Trophoblast cell (in vitro differentiated cells and primary cell): ENCODE data around the gene TMEM242.
"Not testable (repeated sequence)": the region's sequence is repeated elsewhere in the genome, so short reads cannot be mapped to it uniquely, and the experiment has no call there.

Experiments used
- DNase-seq, 2 donors: peaks; one replicate each; pipeline ENCODE4 v3.0.0-alpha.2; 2016
- H2AFZ ChIP-seq: 2 replicates; pipeline ENCODE4 v1.6.1; 2013; ENCODE audit warnings: low read length, moderate library complexity, mild to moderate bottlenecking; ENCODE audit not compliant: insufficient read depth, poor library complexity
- H2AK5ac ChIP-seq: 2 replicates; pipeline ENCODE4 v1.6.1; 2013; ENCODE audit warnings: mild to moderate bottlenecking, low read length
- H2BK120ac ChIP-seq: 2 replicates; pipeline ENCODE4 v1.6.1; 2013; ENCODE audit warnings: low read length, mild to moderate bottlenecking, moderate library complexity; ENCODE audit not compliant: insufficient read depth, poor library complexity
- H2BK12ac ChIP-seq: 2 replicates; pipeline ENCODE4 v1.6.1; 2013; ENCODE audit warnings: mild to moderate bottlenecking, low read length, moderate library complexity
- H2BK5ac ChIP-seq: 2 replicates; pipeline ENCODE4 v1.6.1; 2013; ENCODE audit warnings: low read length, low read depth, moderate library complexity, mild to moderate bottlenecking; ENCODE audit not compliant: poor library complexity
- H3K14ac ChIP-seq: 2 replicates; pipeline ENCODE4 v1.6.1; 2013; ENCODE audit warnings: mild to moderate bottlenecking, low read length
- H3K18ac ChIP-seq: 2 replicates; pipeline ENCODE4 v1.6.1; 2013; ENCODE audit warnings: mild to moderate bottlenecking, low read length
- H3K23ac ChIP-seq: 2 replicates; pipeline ENCODE4 v1.6.1; 2013; ENCODE audit warnings: low read length
- H3K27ac ChIP-seq: 2 replicates; pipeline ENCODE4 v1.5.1; 2013; ENCODE audit warnings: low read depth, mild to moderate bottlenecking, inconsistent platforms, low read length, moderate library complexity
- H3K27me3 ChIP-seq: 2 replicates; pipeline ENCODE4 v1.6.1; 2013; ENCODE audit warnings: inconsistent platforms, mild to moderate bottlenecking, low read length, moderate library complexity; ENCODE audit not compliant: insufficient read depth
- H3K36me3 ChIP-seq, 2 experiments: 1 replicate in 1 of 2; 2 replicates in 1 of 2; pipeline ENCODE4 v1.6.1; 2013; ENCODE audit warnings: low read length in 2 of 2, mild to moderate bottlenecking in 2 of 2, moderate library complexity in 1 of 2; ENCODE audit not compliant: insufficient read depth in 2 of 2, control insufficient read depth in 1 of 2
- H3K4ac ChIP-seq: 2 replicates; pipeline ENCODE4 v1.6.1; 2013; ENCODE audit warnings: low read depth, mild to moderate bottlenecking, low read length, moderate library complexity
- H3K4me1 ChIP-seq, 2 experiments: 1 replicate in 1 of 2; 2 replicates in 1 of 2; pipeline ENCODE4 v1.6.1; 2013; ENCODE audit warnings: low read length in 2 of 2, mild to moderate bottlenecking in 2 of 2, moderate library complexity in 1 of 2; ENCODE audit not compliant: insufficient read depth in 2 of 2, control insufficient read depth in 1 of 2
- H3K4me2 ChIP-seq: 2 replicates; pipeline ENCODE4 v1.6.1; 2013; ENCODE audit warnings: inconsistent platforms, mild to moderate bottlenecking, low read length, moderate library complexity
- H3K4me3 ChIP-seq: 2 replicates; pipeline ENCODE4 v1.5.1; 2013; ENCODE audit warnings: mild to moderate bottlenecking, low read depth, low read length, inconsistent platforms
- H3K79me1 ChIP-seq: one replicate; pipeline ENCODE4 v1.6.1; 2013; ENCODE audit warnings: low read length
- H3K79me2 ChIP-seq: 2 replicates; pipeline ENCODE4 v1.6.1; 2013; ENCODE audit warnings: low read length, mild to moderate bottlenecking; ENCODE audit not compliant: control insufficient read depth, insufficient read depth, poor library complexity
- H3K9ac ChIP-seq: 2 replicates; pipeline ENCODE4 v1.6.1; 2013; ENCODE audit warnings: mild to moderate bottlenecking, low read length
- H3K9me3 ChIP-seq: 2 replicates; pipeline ENCODE4 v1.6.1; 2013; ENCODE audit warnings: low read depth, mild to moderate bottlenecking, control low read depth, inconsistent platforms, low read length; ENCODE audit not compliant: insufficient read depth
- H4K12ac ChIP-seq: 2 replicates; pipeline ENCODE4 v1.6.1; 2013; ENCODE audit warnings: low read depth, mild to moderate bottlenecking, low read length, moderate library complexity
- H4K8ac ChIP-seq: 2 replicates; pipeline ENCODE4 v1.6.1; 2013; ENCODE audit warnings: low read depth, mild to moderate bottlenecking, low read length, moderate library complexity
- H4K91ac ChIP-seq: one replicate; pipeline ENCODE4 v1.6.1; 2013; ENCODE audit warnings: low read depth, mild to moderate bottlenecking, low read length, moderate library complexity
- WGBS: extraction: QIAGEN DNeasy Blood & Tissue Kit; methylation state at CpG from one replicate; pipeline ENCODE4 v1.1.7; 2013; ENCODE audit warnings: missing lambda C conversion rate; ENCODE audit not compliant: insufficient read length, insufficient coverage; ENCODE audit errors: extremely low coverage; 5-methylcytosine and 5-hydroxymethylcytosine counted together

Gene TMEM242

GRCh38 chr6:157310693-157311092 is 12.6 kb downstream of the TMEM242 start:
- no CpG with 5 or more reads among the region's 5 CpGs for WGBS
- not testable (repeated sequence) for H3K14ac ChIP-seq, H2AK5ac ChIP-seq, DNase-seq, H2AFZ ChIP-seq, H2BK12ac ChIP-seq, H3K79me2 ChIP-seq, H3K18ac ChIP-seq, H3K79me1 ChIP-seq, H2BK5ac ChIP-seq, H3K4me1 ChIP-seq, H2BK120ac ChIP-seq, H4K91ac ChIP-seq, H3K27me3 ChIP-seq, H3K4me2 ChIP-seq, H4K12ac ChIP-seq, H3K9ac ChIP-seq, H3K9me3 ChIP-seq, H3K27ac ChIP-seq, H4K8ac ChIP-seq, H3K4ac ChIP-seq, H3K4me3 ChIP-seq, H3K23ac ChIP-seq
- H3K36me3 ChIP-seq = peaks cover 29 to 33% of the 10 kb centered on the region in 2 experiments

- Histone ChIP-seq H3K27ac (no peak overlapping the region), H3K9ac (no peak overlapping the region), H3K14ac (no peak overlapping the region), H2AFZ (no peak overlapping the region), H3K4me1 (no peaks in the 10 kb centered on the region), H3K4me3 (no peak overlapping the region), H3K27me3 (no peaks in the 10 kb centered on the region), H3K4me2 (no peak overlapping the region), H4K91ac (no peak overlapping the region), H4K8ac (no peak overlapping the region), H2BK120ac (no peak overlapping the region), H3K9me3 (peaks cover 1% of the 10 kb centered on the region), H3K36me3 (peaks cover 11 to 16% of the 10 kb centered on the region in 2 experiments), H3K79me1 (no peaks in the 10 kb centered on the region), H2AK5ac (no peak overlapping the region), H3K23ac (no peak overlapping the region), H2BK12ac (no peak overlapping the region), H2BK5ac (no peak overlapping the region), H3K4ac (no peak overlapping the region), H3K18ac (no peak overlapping the region), H4K12ac (no peak overlapping the region), H3K79me2 (no peaks in the 10 kb centered on the region)
- no CpG with 5 or more reads among the region's 5 CpGs for WGBS
- no peak for DNase-seq
These were observed 15.7 kb downstream of the TMEM242 start for GRCh38 chr6:157307661-157308060.

DNA sequence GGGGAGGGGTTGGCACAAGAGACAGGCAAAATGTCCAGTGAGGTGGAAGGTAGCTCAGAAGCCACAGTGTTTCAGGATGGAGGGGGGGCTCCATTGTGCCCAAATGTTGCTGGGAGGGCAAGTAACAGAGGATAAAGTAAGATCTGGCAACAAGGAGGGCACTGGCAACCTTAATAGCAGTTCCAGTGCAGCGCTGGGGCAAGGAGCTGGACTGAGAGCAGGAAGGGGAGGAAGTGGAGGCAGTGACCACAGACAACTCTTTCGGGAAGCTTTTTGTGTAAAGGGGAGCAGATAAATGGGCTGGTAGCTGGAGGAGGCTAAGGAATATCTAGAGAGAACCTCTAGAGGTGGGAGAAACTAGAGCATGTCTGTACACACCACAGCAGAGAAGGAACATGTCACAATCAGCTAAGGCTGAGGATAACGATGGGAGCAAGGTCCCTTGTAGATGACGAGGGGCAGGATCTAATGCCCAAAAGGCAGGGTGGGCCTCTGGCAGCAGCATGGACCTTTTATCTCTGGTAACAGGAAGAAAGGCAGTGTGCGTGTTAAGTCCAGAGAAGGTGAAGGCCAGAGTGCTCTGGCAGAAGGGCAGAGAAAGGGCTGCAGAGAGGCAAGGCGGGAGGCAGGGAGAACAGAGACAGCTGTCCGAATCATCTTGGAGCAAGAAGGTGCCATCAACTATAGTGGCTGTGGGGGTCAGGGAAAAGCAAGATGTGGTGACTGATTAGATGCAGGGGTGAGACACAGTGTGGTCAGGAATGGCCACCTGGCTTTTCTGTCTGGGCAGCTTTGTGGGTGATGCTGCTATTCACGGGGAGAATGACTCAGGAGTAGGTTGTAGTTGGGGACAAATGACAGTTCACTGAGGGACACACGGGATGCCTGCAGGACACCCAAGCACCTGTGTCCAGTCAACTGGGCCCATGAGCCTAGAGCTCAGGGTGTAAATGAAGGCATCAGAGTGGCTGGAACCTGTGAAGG is 17.4 kb downstream of the TMEM242 start:
- H2AFZ ChIP-seq = no peak overlapping the region
- no peak overlapping the region for H3K23ac ChIP-seq
- no CpG with 5 or more reads among the region's 9 CpGs for WGBS

GRCh38 chr6:157304899-157305663 is 18.2 kb downstream of the TMEM242 start:
- H2BK5ac ChIP-seq = no peak overlapping the region
- H3K14ac ChIP-seq = no peak overlapping the region
- H3K79me2 ChIP-seq = no peaks in the 10 kb centered on the region
- H3K4me1 ChIP-seq = no peaks in the 10 kb centered on the region
- H2AK5ac ChIP-seq = no peak overlapping the region
- no peak overlapping the region for H3K27ac ChIP-seq
- peak; percentile 12 to 54 for DNase-seq
- H3K18ac ChIP-seq = no peak overlapping the region
- no peaks in the 10 kb centered on the region for H3K36me3 ChIP-seq
- H3K4me3 ChIP-seq = no peak overlapping the region
- no peak overlapping the region for H2BK120ac ChIP-seq
- no peak overlapping the region for H3K9ac ChIP-seq
- H3K4ac ChIP-seq = no peak overlapping the region
- H2BK12ac ChIP-seq = no peak overlapping the region
- no peak overlapping the region for H4K8ac ChIP-seq
- H2AFZ ChIP-seq = no peak overlapping the region
- 100% methylated on average over 2 of the region's 12 CpGs for WGBS
- H4K12ac ChIP-seq = no peak overlapping the region
- no peaks in the 10 kb centered on the region for H3K79me1 ChIP-seq
- H3K23ac ChIP-seq = no peak overlapping the region
- H3K4me2 ChIP-seq = no peak overlapping the region
- H4K91ac ChIP-seq = no peak overlapping the region
- no peaks in the 10 kb centered on the region for H3K27me3 ChIP-seq
- H3K9me3 ChIP-seq = no peaks in the 10 kb centered on the region

More for the DNA sequence above, 17.4 kb downstream of the TMEM242 start:
- Histone ChIP-seq H3K4me1 (no peaks in the 10 kb centered on the region), H4K91ac (no peak overlapping the region), H3K4ac (no peak overlapping the region), H3K14ac (no peak overlapping the region), H3K36me3 (peaks cover 5 to 8% of the 10 kb centered on the region in 2 experiments), H3K9ac (no peak overlapping the region), H3K79me1 (no peaks in the 10 kb centered on the region), H2BK12ac (no peak overlapping the region), H2AK5ac (no peak overlapping the region), H3K79me2 (no peaks in the 10 kb centered on the region), H4K12ac (no peak overlapping the region), H3K27ac (no peak overlapping the region), H2BK120ac (no peak overlapping the region), H3K18ac (no peak overlapping the region), H3K27me3 (no peaks in the 10 kb centered on the region), H4K8ac (no peak overlapping the region), H3K4me3 (no peak overlapping the region), H3K4me2 (no peak overlapping the region), H2BK5ac (no peak overlapping the region), H3K9me3 (no peaks in the 10 kb centered on the region)
- no peak for DNase-seq
